Fibroblast of villous mesenchyme (primary cell): ENCODE results near the gene UBE2L6. TPM values are rescaled to one million over a fixed set of nuclear protein-coding genes. Genes with fewer than 3 reads are reported as not detected.
A peak's percentile ranks its signal among the peaks of the same experiment; 100 is the strongest.

Experiments used
- DNase-seq: peaks from one replicate; pipeline ENCODE4 v3.0.0-alpha.2; 2010; ENCODE audit warnings: low read depth
- H3K4me3 ChIP-seq: 2 replicates; pipeline ENCODE4 v1.5.1; 2011; ENCODE audit warnings: low read depth, mild to moderate bottlenecking, low read length
- CTCF ChIP-seq: IDR thresholded peaks from 2 replicates; pipeline ENCODE4 v1.5.1; 2012; ENCODE audit warnings: low read depth, mild to moderate bottlenecking, low read length; ENCODE audit not compliant: insufficient read depth
- total RNA-seq: library from RNA; depleted of rRNA; stranded (reverse); fragments of >200 nt; gene quantifications from 2 replicates; pipeline ENCODE4 v1.2.3, GENCODE V29; 2012

The UBE2L6 gene
- total RNA-seq, 1 donor: 73.0 TPM

- TF ChIP-seq CTCF: no peak
- H3K4me3 ChIP-seq: peak within 1 kb of the TSS; percentile 74
- peak; percentile 95 for DNase-seq
Measured at GRCh38 chr11:57530596-57531507, 36.6 kb downstream of the UBE2L6 start, which contains the start of gene TIMM10. Gene TIMM10 (minus strand): TSS chr11:57530754. CDS start chr11:57530189, 565 bp downstream.

- no peak for TF ChIP-seq CTCF
- no peak for DNase-seq
Measured at GRCh38 chr11:57530215-57530595, 37.3 kb downstream of the UBE2L6 start.

DNA sequence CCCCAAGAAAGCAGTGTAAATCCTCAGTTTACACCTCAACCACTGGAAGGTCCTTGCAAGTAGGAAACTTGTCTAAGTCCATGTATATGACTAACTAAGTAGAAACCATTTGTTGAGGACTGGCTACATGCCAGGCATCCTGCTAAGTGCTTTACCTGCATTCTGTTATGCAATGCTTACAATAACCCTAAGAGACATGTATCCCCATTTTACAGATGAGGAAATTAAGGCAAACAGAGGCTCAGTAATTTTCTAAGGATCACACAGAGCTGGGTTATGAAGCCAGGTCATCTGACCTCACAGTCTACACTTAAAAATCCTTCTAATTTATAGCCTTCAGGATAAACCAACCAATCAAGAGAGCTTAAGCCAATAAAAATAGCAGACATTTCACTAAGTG, 38.5 kb downstream of the UBE2L6 start:
- no peak overlapping the region for H3K4me3 ChIP-seq
- DNase-seq: no peak
- no peak for TF ChIP-seq CTCF

More at GRCh38 chr11:57530215-57530595, 37.3 kb downstream of the UBE2L6 start:
- H3K4me3 ChIP-seq: peak overlapping the region; percentile 74

GRCh38 chr11:57527056-57527631, 40.3 kb downstream of the UBE2L6 start:
- no peak overlapping the region for H3K4me3 ChIP-seq
- peak; percentile 67 for DNase-seq
- TF ChIP-seq CTCF: peak; percentile 93

GRCh38 chr11:57523419-57523818, 44.1 kb downstream of the UBE2L6 start:
- no peak for DNase-seq
- TF ChIP-seq CTCF: no peak

GRCh38 chr11:57521116-57521515, 46.4 kb downstream of the UBE2L6 start:
- TF ChIP-seq CTCF: no peak
- DNase-seq: no peak
- no peak overlapping the region for H3K4me3 ChIP-seq

More at GRCh38 chr11:57523419-57523818, 44.1 kb downstream of the UBE2L6 start:
- H3K4me3 ChIP-seq: no peak overlapping the region
